ENCODE results near the gene ZNF485. TPM values are rescaled to one million over a fixed set of nuclear protein-coding genes. Genes with fewer than 3 reads are reported as not detected.

ZNF485 gene
- total RNA-seq, 1 experiment from 2014 or later: 7.2 TPM

GRCh38 chr10:43658227-43658626, 52.0 kb downstream of the ZNF485 start:
- BruUV-seq (replicated peaks): no TSS peak
- H3K27me3 ChIP-seq (replicated peaks; ENCODE audit: insufficient read depth, low read depth, low read length, poor library complexity): no peaks in the 10 kb centered on the region
- POLR2A ChIA-PET (ENCODE audit: low non-redundant PET): no interaction called here
- intact Hi-C loops (cut with micrococcal nuclease; ENCODE audit: unreplicated experiment): no loop called here
- H3K4me1 ChIP-seq (ENCODE audit: insufficient read depth, low read length, poor library complexity, severe bottlenecking): peaks cover 8% of the 10 kb centered on the region
- no peak for DNase-seq (ENCODE audit: low spot score)
- no peak overlapping the region for H3K4me3 ChIP-seq (ENCODE audit: low read depth, low read length, poor library complexity, severe bottlenecking)
- no peak overlapping the region for H3K27ac ChIP-seq (ENCODE audit: low read depth, low read length, poor library complexity, severe bottlenecking)
- H3K9me3 ChIP-seq (ENCODE audit: low read depth, low read length, poor library complexity, severe bottlenecking): no peaks in the 10 kb centered on the region
- no peak for TF ChIP-seq EZH2 (IDR thresholded peaks at IDR 0.05; ENCODE audit: borderline replicate concordance, low read depth, low read length, poor library complexity, severe bottlenecking)
- TF ChIP-seq, protein P1, sequence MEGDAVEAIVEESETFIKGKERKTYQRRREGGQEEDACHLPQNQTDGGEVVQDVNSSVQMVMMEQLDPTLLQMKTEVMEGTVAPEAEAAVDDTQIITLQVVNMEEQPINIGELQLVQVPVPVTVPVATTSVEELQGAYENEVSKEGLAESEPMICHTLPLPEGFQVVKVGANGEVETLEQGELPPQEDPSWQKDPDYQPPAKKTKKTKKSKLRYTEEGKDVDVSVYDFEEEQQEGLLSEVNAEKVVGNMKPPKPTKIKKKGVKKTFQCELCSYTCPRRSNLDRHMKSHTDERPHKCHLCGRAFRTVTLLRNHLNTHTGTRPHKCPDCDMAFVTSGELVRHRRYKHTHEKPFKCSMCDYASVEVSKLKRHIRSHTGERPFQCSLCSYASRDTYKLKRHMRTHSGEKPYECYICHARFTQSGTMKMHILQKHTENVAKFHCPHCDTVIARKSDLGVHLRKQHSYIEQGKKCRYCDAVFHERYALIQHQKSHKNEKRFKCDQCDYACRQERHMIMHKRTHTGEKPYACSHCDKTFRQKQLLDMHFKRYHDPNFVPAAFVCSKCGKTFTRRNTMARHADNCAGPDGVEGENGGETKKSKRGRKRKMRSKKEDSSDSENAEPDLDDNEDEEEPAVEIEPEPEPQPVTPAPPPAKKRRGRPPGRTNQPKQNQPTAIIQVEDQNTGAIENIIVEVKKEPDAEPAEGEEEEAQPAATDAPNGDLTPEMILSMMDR (conservative IDR thresholded peaks at IDR 0.05; ENCODE audit: low read depth, low read length): no peak
- CTCF ChIA-PET: no interaction called here
- no peaks in the 10 kb centered on the region for H3K36me3 ChIP-seq (ENCODE audit: insufficient read depth, low read length, poor library complexity, severe bottlenecking)

- H3K4me1 ChIP-seq (ENCODE audit: insufficient read depth, low read length, poor library complexity, severe bottlenecking): no peaks in the 10 kb centered on the region
- TF ChIP-seq, protein P1 (conservative IDR thresholded peaks at IDR 0.05; ENCODE audit: low read depth, low read length): no peak
- no peak for TF ChIP-seq EZH2 (IDR thresholded peaks at IDR 0.05; ENCODE audit: borderline replicate concordance, low read depth, low read length, poor library complexity, severe bottlenecking)
- no peak for DNase-seq (ENCODE audit: low spot score)
- H3K27me3 ChIP-seq (replicated peaks; ENCODE audit: insufficient read depth, low read depth, low read length, poor library complexity): peaks cover 4% of the 10 kb centered on the region
- ChIA-PET POLR2A (ENCODE audit: low non-redundant PET) (no interaction called here), CTCF (no interaction called here)
- intact Hi-C loops (cut with micrococcal nuclease; ENCODE audit: unreplicated experiment): no loop called here
- BruUV-seq (replicated peaks): no TSS peak
- no peak overlapping the region for H3K27ac ChIP-seq (ENCODE audit: low read depth, low read length, poor library complexity, severe bottlenecking)
- H3K9me3 ChIP-seq (ENCODE audit: low read depth, low read length, poor library complexity, severe bottlenecking): no peaks in the 10 kb centered on the region
- no peaks in the 10 kb centered on the region for H3K36me3 ChIP-seq (ENCODE audit: insufficient read depth, low read length, poor library complexity, severe bottlenecking)
- no peak overlapping the region for H3K4me3 ChIP-seq (ENCODE audit: low read depth, low read length, poor library complexity, severe bottlenecking)
Observed at GRCh38 chr10:43665054-43665453, 58.8 kb downstream of the ZNF485 start.

GRCh38 chr10:43666552-43666951, 60.3 kb downstream of the ZNF485 start:
- CTCF ChIA-PET: no interaction called here
- no peak for DNase-seq (ENCODE audit: low spot score)
- TF ChIP-seq, protein P1 (conservative IDR thresholded peaks at IDR 0.05; ENCODE audit: low read depth, low read length): no peak
- no peak for TF ChIP-seq EZH2 (IDR thresholded peaks at IDR 0.05; ENCODE audit: borderline replicate concordance, low read depth, low read length, poor library complexity, severe bottlenecking)
- no TSS peak for BruUV-seq (replicated peaks)
- H3K4me1 ChIP-seq (ENCODE audit: insufficient read depth, low read length, poor library complexity, severe bottlenecking): no peaks in the 10 kb centered on the region
- H3K36me3 ChIP-seq (ENCODE audit: insufficient read depth, low read length, poor library complexity, severe bottlenecking): no peaks in the 10 kb centered on the region
- intact Hi-C loops (cut with micrococcal nuclease; ENCODE audit: unreplicated experiment): no loop called here
- H3K4me3 ChIP-seq (ENCODE audit: low read depth, low read length, poor library complexity, severe bottlenecking): no peak overlapping the region
- H3K9me3 ChIP-seq (ENCODE audit: low read depth, low read length, poor library complexity, severe bottlenecking): no peaks in the 10 kb centered on the region
- H3K27me3 ChIP-seq (replicated peaks; ENCODE audit: insufficient read depth, low read depth, low read length, poor library complexity): peaks cover 4% of the 10 kb centered on the region
- POLR2A ChIA-PET (ENCODE audit: low non-redundant PET): no interaction called here
- H3K27ac ChIP-seq (ENCODE audit: low read depth, low read length, poor library complexity, severe bottlenecking): no peak overlapping the region

Measured in A673 (cell line).